CD4-positive, alpha-beta T cell treated with Interleukin-2 at 100 ng/mL for 4 hours (primary cell): ENCODE results near the gene KPNA3.
"Not testable (repeated sequence)": the region's sequence is repeated elsewhere in the genome, so short reads cannot be mapped to it uniquely, and the experiment has no call there.

Experiments used
- DNase-seq: peaks from one replicate; pipeline ENCODE4 v3.0.0-alpha.2; 2020; ENCODE audit warnings: low spot score

Gene KPNA3

DNA sequence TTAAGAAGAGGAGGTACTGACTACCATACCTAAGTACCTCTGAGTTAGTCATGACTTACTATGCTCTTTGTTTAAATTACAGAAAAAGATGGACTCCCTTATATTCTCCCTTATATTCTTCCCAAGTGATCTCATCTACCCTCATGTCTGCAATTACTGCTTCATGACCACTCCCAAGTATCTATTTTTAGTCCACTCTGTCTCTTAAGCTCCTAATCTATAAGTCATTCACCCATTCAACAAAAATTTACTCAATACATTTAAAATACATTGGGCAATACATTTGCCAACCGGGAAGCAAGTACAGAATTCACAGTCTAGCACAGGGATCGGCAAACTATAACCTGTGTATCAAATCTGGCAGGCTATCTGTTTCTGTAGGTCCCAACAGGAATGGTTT, 42.6 kb downstream of the KPNA3 start:
- no peak for DNase-seq

DNA sequence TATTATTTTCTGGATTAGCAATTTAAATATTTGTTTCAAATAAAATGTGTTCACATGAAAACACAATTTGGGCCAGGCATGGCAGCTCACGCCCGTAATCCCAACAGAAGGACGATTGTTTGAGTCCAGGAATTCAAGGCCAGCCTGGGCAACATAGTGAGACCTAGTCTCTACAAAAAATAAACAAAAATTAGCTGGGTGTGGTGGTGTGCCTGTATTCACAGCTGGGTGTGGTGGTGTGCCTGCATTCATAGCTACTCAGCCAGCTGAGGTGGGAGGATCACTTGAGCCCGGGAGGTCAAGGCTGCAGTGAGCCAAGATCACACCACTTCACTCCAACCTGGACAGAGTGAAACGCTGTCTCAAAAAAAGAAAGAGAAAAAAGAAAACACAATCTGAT, 46.4 kb downstream of the KPNA3 start:
- DNase-seq, result no peak

DNA sequence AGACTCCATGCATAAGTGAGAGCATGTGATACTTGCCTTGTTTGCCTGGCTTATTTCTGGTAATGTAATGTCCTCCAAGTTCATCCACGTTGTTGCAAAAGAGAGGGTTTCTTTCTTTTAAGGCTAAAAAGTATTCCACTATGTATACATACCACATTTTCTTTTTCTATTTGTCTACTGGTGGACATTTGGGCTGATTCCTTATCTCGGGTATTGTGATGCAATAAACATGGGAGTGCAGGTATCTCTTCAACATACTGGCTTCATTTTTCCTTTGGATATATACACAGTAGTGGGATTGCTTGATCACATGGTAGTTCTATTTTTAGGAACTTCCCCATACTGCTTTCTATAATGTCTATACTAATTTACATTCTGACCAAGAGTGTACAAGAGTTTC, 51.6 kb downstream of the KPNA3 start:
- no peak for DNase-seq

GRCh38 chr13:49739498-49740187, 52.8 kb downstream of the KPNA3 start:
- no peak for DNase-seq

- DNase-seq, result no peak
These were observed 59.1 kb downstream of the KPNA3 start for GRCh38 chr13:49733181-49733951.

DNA sequence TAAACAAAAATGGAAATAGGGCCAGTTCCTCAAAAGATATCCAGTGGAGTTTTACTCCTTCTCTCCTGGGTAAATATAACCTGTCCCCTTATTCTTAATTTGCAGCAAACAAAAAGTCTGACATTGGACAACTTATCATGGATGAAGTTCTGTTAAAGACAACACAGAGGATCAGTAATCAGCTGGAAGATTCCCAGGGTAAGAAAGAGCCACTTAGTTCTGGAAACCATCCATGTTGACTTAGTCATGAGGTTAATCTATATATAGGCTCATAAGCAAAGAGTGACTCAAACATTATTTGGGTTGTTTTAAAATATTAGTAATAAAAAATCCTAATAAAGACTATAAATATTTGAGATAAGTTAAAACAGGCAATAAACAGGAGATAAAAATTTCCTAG, 60.7 kb downstream of the KPNA3 start:
- DNase-seq, result no peak

DNA sequence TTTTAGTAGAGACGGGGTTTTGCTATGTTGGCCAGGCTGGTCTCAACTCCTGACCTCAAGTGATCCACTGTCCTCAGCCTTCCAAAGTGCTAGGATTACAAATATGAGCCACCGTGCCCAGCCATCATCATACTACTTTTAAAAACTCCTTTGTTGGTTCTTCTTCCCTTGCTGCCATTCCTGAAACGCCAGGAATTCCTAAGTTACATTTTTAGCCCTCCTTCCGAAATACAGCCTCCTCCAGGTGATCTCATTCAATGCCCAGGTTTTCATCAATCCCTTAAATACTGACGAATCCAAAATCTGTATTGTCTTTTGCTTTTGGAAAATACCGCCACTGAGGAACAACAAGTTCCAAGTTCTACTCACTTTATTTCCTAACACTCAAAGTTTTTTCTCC, 75.9 kb downstream of the KPNA3 start:
- DNase-seq, result no peak

DNA sequence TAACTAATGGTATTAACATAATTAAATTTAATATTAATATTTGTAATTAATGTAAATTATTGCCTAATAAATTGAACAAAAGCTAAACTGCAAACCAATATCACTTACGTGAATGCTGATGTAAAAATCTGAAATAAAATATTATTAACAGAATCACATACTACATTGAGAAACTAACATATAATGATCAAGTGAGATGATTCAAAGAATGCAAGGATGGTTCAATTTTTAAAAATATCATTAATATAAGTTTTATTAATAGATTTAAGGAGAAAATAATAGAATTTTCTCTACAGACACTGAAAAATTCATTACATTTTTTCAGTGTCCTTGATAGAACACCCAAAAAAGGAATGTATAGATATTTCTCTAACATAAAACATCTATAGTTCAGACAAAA, 77.7 kb downstream of the KPNA3 start:
- DNase-seq, result no peak

- no peak for DNase-seq
These were observed 81.1 kb downstream of the KPNA3 start for GRCh38 chr13:49711218-49711863.

DNA sequence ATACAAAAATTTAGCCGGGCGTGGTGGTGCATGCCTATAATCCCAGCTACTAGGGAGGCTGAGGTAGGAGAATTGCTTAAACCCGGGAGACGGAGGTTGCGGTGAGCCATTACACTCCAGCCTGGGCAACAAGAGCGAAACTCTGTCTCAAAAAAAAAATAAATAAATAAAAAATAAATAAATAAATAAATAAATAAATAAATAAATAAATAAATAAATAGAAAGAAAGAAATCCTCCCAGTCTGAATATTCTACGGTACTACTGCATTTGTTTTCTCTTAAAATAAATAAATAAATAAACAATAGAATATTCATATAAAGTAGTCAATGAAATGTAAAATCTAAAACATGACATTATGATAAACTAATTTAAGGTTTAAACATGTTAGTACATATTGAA, 88.2 kb downstream of the KPNA3 start:
- DNase-seq, result not testable (repeated sequence)

DNA sequence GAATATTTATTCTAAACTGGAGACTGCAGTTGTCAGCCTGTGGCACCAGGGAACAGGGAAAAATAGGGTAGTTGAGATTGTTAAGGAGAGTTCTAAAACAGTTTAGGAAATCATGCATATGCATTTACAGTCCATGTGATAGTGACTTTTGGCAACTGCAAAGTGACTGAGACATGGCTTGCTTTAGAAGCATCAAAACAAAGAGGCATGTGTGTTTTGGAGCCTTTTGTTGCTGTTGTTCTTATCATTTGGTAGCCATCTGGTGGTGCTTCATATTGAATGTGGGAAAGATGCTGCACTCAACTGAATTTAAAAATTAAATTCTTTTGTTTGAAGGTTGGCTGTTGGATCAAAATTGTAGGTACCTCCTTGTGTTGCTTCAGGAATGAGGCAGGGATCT, 91.0 kb downstream of the KPNA3 start:
- no peak for DNase-seq

DNA sequence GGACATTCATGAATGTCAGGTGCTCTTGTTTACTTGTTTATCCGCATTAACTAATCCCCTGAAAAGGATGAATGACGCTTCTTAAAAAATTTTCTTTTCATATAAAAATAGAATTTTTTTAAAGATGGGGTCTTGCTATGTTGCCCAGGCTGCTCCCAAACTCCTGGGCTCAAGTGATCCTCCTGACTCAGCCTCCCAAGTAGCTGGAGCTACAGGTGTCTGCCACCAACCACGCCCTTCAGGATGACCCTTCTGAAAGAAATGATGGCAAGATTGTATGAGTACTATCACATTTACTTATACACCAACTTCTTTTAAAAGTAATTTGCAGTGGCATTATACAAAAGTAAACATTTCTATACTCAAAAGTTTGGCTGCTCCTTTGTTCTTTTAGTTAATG, 95.0 kb downstream of the KPNA3 start:
- DNase-seq, result no peak

- DNase-seq, result no peak
These were observed 98.0 kb downstream of the KPNA3 start for GRCh38 chr13:49694446-49694845.

- DNase-seq, result no peak
These were observed 98.6 kb downstream of the KPNA3 start for GRCh38 chr13:49693877-49694276.

- no peak for DNase-seq
These were observed 99.2 kb downstream of the KPNA3 start for GRCh38 chr13:49693191-49693733.

DNA sequence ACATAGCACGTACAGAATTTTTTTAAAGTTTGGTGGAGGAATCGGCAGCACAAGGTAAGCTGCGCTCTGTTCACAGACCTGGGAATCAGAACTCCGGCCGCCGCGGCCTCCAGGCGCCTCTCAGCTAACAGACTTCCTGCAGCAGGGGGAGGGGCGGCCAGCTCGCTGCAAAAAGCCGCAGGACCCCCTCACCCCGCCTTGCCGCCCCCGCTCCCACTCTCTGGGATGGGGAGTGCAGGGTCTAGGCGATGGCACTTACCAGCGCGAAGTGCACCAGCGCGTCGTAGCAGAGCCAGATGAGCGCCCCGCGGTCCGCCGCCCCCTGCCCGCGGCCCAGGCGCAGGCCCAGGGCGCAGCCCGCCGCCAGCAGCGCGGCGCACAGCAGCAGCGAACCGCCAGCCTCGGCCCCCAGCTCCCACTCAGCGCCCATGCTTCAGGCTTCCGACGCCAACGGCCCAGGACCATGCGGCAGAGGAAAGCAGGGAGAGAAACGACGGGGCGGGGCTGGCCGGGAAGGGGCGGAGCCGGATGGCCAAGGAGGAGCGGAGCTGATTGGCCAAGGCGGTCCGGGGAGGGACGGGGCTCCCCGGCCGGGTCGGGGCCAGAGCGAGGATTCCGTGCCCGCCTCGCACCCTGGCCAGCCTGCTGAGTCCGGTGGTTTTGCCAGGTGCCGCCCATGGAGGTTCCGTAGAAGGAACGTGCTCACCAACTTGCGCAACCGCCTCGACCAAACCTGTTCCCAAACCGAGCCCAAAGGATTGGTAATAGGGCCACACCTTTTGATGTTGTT, 101.3 kb downstream of the KPNA3 start, which contains the start of gene EBPL:
TSS of gene EBPL (minus strand) at position 492 of the 790 bp plus-strand sequence. CDS start at position 430, 62 bp downstream.
- DNase-seq, result peak; percentile 83

DNA sequence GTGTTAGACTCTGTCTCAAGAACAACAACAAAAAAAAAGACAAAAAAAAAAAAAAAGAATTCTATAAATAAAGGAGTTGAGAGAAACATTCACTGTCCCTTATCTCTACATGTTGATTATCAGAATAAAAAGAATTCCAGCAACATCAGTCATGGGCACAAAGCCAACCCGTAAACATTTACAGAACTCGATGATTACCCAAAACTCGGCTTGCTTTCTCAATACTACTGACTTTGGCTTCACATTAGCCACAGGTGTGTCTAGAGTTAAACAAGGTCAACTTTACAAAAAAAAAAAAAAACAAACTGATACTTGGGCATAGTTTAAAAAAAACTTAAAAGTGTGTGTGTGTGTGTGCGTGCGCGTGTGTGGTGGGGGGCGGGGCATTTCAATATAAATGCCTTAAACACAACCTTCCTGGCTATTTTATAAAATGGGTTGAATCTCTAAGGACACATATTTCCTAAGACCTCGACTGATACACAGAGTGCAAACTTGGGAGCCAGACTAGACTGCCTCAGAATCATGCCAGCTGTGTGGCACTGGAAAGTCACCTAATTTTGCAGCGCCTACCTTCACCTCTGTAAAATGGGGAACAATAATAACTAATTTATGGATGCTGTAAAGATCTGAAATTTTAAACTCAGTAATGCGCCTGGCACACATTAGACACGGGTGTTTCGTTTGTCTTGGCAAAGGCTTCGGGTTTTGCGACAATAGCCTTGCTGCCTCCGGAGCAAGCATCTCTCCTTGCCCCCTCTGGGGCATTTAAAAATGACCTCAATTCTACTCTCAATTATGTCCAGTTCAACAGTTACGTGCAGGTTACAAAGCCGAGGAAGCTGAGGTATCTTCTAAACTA, 102.1 kb downstream of the KPNA3 start:
- DNase-seq, result no peak

GRCh38 chr13:49683489-49683888, 109.0 kb downstream of the KPNA3 start:
- no peak for DNase-seq

DNA sequence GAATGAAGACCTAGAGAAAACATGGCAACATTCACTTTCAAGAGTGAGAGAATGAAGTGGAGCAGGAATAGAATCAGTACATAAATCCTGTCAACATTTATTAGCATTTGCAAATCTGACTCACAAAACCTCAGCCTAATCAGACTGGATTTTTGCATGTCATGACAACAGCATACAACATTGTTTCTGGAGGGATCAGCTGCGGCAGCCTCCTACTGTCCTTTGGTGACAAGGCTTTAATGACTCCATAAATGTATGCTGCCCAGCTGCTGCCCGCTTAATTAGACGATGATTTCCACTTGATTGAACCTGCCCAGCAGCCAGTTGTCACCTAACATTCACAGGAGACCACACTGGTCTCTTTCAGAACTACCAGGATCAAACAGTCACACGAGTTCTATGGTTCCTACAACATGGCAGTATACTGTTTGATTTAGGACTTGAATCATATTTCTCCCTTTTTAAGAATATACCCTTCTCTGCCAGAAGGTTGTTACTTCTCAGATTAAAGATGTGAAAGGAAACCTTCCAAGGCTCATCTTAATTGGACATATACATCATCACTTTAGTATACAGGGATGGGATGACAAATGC, 110.5 kb downstream of the KPNA3 start:
- no peak for DNase-seq

DNA sequence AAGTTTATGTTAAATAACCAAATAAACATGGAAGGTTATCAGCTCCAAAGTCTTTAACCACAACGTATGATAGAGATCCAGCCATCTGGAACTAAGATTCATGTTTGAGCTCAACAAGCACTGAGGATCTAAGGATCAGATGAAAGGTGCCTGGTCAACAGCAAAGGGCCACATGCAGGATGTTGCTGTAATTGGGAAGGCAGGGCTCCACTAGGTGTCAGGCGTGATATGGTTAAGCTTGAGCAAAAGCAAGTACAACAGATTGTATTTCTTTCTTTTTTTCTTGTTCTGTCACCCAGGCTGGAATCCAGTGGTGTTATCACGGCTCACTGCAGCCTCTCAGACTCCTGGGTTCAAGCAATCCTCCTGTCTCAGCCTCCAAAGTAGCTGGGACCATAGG, 113.2 kb downstream of the KPNA3 start:
- no peak for DNase-seq
